GM13976 (cell line): ENCODE results near the gene CHRDL2.

ENCODE experiments used
- DNase-seq: peaks from one replicate; pipeline ENCODE4 v3.0.0; 2012; ENCODE audit warnings: low spot score
- CTCF ChIP-seq: IDR thresholded peaks from 2 replicates; pipeline ENCODE4 v1.5.1; 2012; ENCODE audit warnings: borderline replicate concordance, mild to moderate bottlenecking; ENCODE audit not compliant: insufficient read depth; ENCODE audit errors: extremely low read depth, missing control alignments, control extremely low read depth
- in situ Hi-C: fragments of 300-500 bp; cut with MboI; formaldehyde crosslinking; loops from one replicate; pipeline ENCODE4 v1.12.0; 2022; ENCODE audit warnings: low sequenced_read_pairs, mixed read lengths, inconsistent platforms; ENCODE audit not compliant: unreplicated experiment

CHRDL2 gene

GRCh38 chr11:74696939-74697675, 34.1 kb downstream of the CHRDL2 start:
- in situ Hi-C loops = no loop called here
- DNase-seq = no peak

GRCh38 chr11:74696500-74696899, 34.7 kb downstream of the CHRDL2 start:
- no peak for DNase-seq
- no peak for TF ChIP-seq CTCF
- in situ Hi-C loops = no loop called here

More at GRCh38 chr11:74696939-74697675, 34.1 kb downstream of the CHRDL2 start:
- TF ChIP-seq CTCF = no peak

GRCh38 chr11:74695705-74696280, 35.4 kb downstream of the CHRDL2 start:
- no peak for TF ChIP-seq CTCF
- in situ Hi-C loops = no loop called here

GRCh38 chr11:74694136-74694930, 36.9 kb downstream of the CHRDL2 start:
- in situ Hi-C loops = no loop called here

More at GRCh38 chr11:74695705-74696280, 35.4 kb downstream of the CHRDL2 start:
- DNase-seq = no peak

GRCh38 chr11:74693531-74693930, 37.7 kb downstream of the CHRDL2 start:
- in situ Hi-C loops = no loop called here

More at GRCh38 chr11:74694136-74694930, 36.9 kb downstream of the CHRDL2 start:
- no peak for DNase-seq
- no peak for TF ChIP-seq CTCF

DNA sequence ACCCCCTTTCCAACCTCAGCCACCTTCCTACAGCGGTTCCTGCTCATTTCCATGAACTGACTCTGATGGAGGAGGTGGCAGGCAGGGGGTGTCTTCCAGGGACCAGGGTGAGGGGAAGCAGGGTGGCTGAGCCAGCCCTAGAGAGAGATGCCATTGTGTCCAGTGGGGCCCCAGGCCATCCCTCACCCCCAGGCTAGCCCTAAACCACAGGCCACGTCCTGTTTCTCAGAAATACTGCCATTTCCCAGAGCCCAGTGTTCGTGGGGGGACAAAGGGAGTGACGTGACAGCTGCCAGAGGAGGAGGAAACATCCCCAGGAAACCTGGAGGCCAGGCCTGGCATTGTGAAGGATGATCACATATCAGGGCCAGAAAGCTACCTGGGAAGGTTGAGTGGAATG, 39.5 kb downstream of the CHRDL2 start:
- DNase-seq = no peak
- in situ Hi-C loops = no loop called here
- TF ChIP-seq CTCF = no peak

More at GRCh38 chr11:74693531-74693930, 37.7 kb downstream of the CHRDL2 start:
- no peak for DNase-seq
- TF ChIP-seq CTCF = no peak
